ENCODE results near the gene PMVK. TPM values are rescaled to one million over a fixed set of nuclear protein-coding genes. Genes with fewer than 3 reads are reported as not detected.
"Not testable (repeated sequence)": the region's sequence is repeated elsewhere in the genome, so short reads cannot be mapped to it uniquely, and the experiment has no call there.

PMVK gene
- total RNA-seq: 20.1 and 23.8 TPM in 2 replicates
- polyA plus RNA-seq: 94.4 and 95.4 TPM in 2 replicates

DNA sequence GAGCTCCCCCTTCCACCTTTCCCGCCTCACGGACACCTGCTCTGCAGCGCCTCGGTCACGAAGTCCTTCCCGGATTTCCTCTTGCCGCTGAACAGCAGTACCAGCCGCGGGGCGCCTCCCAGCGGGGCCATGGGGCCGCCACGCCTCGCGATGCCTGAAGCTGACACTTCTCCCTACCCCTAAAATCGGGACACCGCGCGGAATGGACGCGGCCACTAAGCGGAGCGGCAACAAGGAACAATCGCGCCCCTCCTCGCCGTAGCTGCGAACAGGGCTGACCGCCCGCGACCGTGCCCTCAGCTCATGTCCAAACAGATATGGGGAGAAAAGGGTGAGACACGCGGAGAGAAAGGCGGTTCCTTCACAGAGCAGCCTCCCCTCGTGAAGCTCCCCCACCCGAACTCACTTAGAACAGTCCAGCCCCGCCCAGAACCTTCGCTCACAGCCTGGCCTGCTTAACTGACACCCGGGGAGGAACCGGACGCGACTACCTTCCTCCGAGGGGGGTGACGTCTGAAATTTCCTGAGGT, at the start of gene PMVK:
Gene PMVK (minus strand): TSS at position 165 of the 530 bp plus-strand sequence. CDS start 34 bp downstream, at position 131.
- Histone ChIP-seq H3K9me3 (ENCODE audit: low read depth) (no peaks in the 10 kb centered on the region), H3K4me1 (ENCODE audit: low read depth) (peaks cover 20% of the 10 kb centered on the region), H3K4me3 (peak within 1 kb of the TSS; percentile 44), H3K36me3 (no peaks in the 10 kb centered on the region), H3K27me3 (no peaks in the 10 kb centered on the region), H3K27ac (peak within 1 kb of the TSS; percentile 99)
- TF ChIP-seq, protein P1, sequence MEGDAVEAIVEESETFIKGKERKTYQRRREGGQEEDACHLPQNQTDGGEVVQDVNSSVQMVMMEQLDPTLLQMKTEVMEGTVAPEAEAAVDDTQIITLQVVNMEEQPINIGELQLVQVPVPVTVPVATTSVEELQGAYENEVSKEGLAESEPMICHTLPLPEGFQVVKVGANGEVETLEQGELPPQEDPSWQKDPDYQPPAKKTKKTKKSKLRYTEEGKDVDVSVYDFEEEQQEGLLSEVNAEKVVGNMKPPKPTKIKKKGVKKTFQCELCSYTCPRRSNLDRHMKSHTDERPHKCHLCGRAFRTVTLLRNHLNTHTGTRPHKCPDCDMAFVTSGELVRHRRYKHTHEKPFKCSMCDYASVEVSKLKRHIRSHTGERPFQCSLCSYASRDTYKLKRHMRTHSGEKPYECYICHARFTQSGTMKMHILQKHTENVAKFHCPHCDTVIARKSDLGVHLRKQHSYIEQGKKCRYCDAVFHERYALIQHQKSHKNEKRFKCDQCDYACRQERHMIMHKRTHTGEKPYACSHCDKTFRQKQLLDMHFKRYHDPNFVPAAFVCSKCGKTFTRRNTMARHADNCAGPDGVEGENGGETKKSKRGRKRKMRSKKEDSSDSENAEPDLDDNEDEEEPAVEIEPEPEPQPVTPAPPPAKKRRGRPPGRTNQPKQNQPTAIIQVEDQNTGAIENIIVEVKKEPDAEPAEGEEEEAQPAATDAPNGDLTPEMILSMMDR (IDR thresholded peaks at IDR 0.05; ENCODE audit: low read depth, low read length): peak; percentile 45
- peak; percentile 97 to 98 for DNase-seq (ENCODE audit: low read depth in 1 of 2, low spot score in 1 of 2)

DNA sequence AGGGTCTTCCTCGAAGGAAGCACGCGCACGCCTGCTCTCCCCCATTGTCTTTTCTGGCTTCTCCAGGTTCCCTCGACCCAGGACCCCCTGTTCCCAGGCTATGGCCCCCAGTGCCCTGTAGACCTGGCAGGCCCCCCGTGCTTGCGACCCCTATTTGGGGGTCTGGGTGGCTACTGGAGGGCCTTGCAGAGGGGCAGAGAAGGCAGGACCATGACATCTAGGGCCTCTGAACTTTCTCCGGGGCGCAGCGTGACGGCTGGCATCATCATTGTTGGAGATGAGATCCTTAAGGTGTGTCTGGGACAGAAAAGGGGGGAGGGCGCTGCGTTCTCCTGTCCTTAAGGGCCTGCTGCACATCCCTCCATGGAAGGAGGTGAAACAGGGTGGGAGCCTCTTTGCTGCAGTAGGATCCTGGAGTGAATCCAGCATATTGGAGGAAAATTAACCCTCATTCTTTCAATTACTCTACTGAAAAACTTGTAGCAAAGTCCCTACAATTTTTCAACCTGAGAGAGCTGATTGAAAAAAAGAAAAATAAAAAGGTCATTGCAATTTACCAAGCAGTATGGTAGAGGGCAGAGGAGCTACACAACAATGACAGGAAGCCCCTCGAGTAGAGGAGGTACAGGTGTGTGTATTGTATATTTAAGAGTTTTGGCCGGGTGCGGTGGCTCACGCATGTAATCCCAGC, 47.4 kb upstream of the PMVK start:
- H3K36me3 ChIP-seq: no peaks in the 10 kb centered on the region
- no peaks in the 10 kb centered on the region for H3K27me3 ChIP-seq
- H3K4me1 ChIP-seq (ENCODE audit: low read depth): peaks cover 4% of the 10 kb centered on the region
- H3K27ac ChIP-seq: peak overlapping the region; percentile 13
- no peaks in the 10 kb centered on the region for H3K9me3 ChIP-seq (ENCODE audit: low read depth)
- peak overlapping the region; percentile 75 for H3K4me3 ChIP-seq
- TF ChIP-seq, protein P1 (IDR thresholded peaks at IDR 0.05; ENCODE audit: low read depth, low read length): no peak
- DNase-seq (ENCODE audit: low read depth in 1 of 2, low spot score in 1 of 2): no peak

DNA sequence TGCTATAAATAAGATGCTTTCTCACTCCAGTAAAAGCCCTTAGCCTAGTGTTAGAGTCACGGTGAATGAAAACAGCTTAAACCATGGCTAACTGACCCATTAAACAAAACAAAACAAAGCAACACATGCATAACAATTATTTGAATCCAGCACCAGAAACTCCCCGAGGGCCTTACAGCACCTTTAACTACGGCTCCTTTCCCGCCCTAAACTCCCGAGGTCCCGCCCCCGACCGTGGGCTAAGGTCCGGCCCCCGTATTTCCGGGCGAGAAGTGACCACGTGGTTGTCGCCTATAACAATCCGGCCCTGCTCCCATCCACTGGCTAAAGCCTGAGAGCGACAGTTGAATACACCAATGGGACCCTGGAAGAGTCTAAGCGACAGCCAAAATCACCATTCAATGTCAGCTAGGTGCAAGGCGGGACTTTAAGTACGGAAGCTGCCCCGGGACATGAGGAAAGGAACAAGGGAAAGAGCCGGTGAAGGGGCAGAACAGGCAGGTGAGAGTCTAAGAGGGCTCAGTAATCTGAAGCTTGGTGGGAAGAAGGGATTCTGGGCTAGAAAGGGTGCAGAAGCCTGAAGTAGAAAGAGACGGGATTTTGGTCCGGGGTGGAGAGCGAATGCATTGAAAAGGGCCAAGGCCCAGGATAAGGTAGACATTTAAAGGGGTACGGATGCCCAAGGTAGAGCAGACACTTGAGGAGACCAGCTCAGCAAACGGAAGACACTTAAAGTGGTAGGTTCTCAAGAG, 46.6 kb upstream of the PMVK start, which contains the start of gene FLAD1:
Gene FLAD1 (plus strand): TSS at position 448 of the 752 bp plus-strand sequence. CDS start 351 bp downstream, outside the sequence.
- peak; percentile 99 to 100 for DNase-seq (ENCODE audit: low read depth in 1 of 2, low spot score in 1 of 2)
- Histone ChIP-seq H3K4me1 (ENCODE audit: low read depth) (peaks cover 4% of the 10 kb centered on the region), H3K27me3 (no peaks in the 10 kb centered on the region), H3K4me3 (peak within 1 kb of the TSS; percentile 75), H3K9me3 (ENCODE audit: low read depth) (no peaks in the 10 kb centered on the region), H3K27ac (peak within 1 kb of the TSS; percentile 13), H3K36me3 (no peaks in the 10 kb centered on the region)
- TF ChIP-seq, protein P1 (IDR thresholded peaks at IDR 0.05; ENCODE audit: low read depth, low read length): no peak

DNA sequence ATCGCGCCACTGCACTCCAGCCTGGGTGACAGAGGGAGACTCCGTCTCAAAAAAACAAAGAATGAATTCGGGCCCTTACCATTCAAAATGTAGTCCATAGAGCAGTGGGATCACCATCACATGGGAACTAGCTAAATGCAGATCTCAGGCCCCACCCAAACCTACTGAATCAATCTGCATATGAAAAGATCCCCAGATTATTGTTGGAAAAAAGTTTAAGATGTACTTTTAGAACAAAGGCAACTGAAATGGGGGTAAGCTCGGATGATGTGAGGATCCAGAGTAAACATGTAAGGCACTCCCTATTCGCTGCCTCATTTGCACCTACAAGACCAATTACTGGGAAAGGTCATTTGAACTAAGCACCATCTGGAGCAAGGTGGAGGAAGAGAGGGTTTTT, 45.8 kb upstream of the PMVK start:
- TF ChIP-seq, protein P1 (IDR thresholded peaks at IDR 0.05; ENCODE audit: low read depth, low read length): no peak
- Histone ChIP-seq H3K27ac (no peak overlapping the region), H3K27me3 (no peaks in the 10 kb centered on the region), H3K4me3 (peak overlapping the region; percentile 33), H3K36me3 (no peaks in the 10 kb centered on the region), H3K4me1 (ENCODE audit: low read depth) (peaks cover 4% of the 10 kb centered on the region), H3K9me3 (ENCODE audit: low read depth) (no peaks in the 10 kb centered on the region)
- DNase-seq (ENCODE audit: low read depth in 1 of 2, low spot score in 1 of 2): no peak

DNA sequence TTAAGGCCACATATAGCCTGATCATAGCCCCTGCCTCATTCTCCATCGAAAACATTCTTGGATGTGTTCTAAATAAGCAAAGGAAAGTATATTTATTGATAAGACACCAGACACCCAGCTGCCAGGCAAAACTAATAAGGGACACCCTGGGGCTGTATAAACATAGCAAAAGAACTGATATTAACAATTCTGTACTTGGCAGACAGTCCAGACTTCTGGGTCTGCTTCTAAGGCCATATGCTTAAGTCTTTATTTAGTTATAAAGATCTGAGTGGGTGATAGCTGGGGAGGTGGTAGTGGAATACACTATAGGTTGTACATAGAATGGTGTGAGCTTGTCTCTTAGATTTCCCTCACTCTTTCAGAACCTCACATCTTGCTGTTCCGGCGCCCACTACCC, 41.8 kb upstream of the PMVK start:
- Histone ChIP-seq H3K27ac (no peak overlapping the region), H3K4me3 (no peak overlapping the region), H3K36me3 (no peaks in the 10 kb centered on the region), H3K27me3 (no peaks in the 10 kb centered on the region), H3K4me1 (ENCODE audit: low read depth) (peaks cover 10% of the 10 kb centered on the region), H3K9me3 (ENCODE audit: low read depth) (no peaks in the 10 kb centered on the region)
- TF ChIP-seq, protein P1 (IDR thresholded peaks at IDR 0.05; ENCODE audit: low read depth, low read length): no peak
- DNase-seq (ENCODE audit: low read depth in 1 of 2, low spot score in 1 of 2): no peak

DNA sequence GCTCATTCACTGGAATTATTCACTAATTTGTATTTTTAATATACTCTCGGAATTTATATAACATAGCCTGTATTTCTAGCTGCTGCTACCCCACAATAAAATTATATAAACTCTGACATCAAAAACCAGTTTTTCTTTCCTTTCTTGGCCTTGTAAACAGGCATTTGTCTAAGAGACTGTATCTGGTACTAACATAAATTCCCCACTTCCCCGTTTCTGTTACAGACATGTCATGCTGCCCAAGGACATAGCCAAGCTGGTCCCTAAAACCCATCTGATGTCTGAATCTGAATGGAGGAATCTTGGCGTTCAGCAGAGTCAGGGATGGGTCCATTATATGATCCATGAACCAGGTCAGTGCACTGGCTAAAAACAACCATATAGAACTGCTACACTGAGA, 41.2 kb upstream of the PMVK start:
- not testable (repeated sequence) for H3K27me3 ChIP-seq; H3K4me3 ChIP-seq; H3K36me3 ChIP-seq; DNase-seq (ENCODE audit: low read depth in 1 of 2, low spot score in 1 of 2); H3K9me3 ChIP-seq (ENCODE audit: low read depth); H3K27ac ChIP-seq
- peaks cover 16% of the 10 kb centered on the region for H3K4me1 ChIP-seq (ENCODE audit: low read depth)

Measured in cardiac muscle cell (in vitro differentiated cells and primary cell).